Spleen (tissue), 11 donors: Measurements from ENCODE around the gene CPE. TPM values are rescaled to one million over a fixed set of nuclear protein-coding genes. Genes with fewer than 3 reads are reported as not detected.

Experiments used
- DNase-seq: peaks from one replicate; pipeline ENCODE4 v3.0.0-alpha.2; 2020
- H3K27ac ChIP-seq, 8 donors: fragments of 200-600 bp; sonication (generic) in 7 of 8; 1 replicate in 4 of 8; 2 replicates in 4 of 8; pipeline versions ENCODE4 v1.5.0 to v1.8.0; 2016 to 2021; ENCODE audit warnings: inconsistent platforms in 4 of 8, mild to moderate bottlenecking in 4 of 8, moderate library complexity in 1 of 8
- H3K27me3 ChIP-seq, 7 donors: fragments of 200-600 bp; sonication (generic) in 6 of 7; replicated peaks in 1 of 7; 1 replicate in 4 of 7; 2 replicates in 3 of 7; pipeline versions ENCODE4 v1.5.0 to v1.8.0; 2016 to 2021; ENCODE audit warnings: inconsistent platforms in 3 of 7, mild to moderate bottlenecking in 1 of 7
- H3K36me3 ChIP-seq, 6 donors: fragments of 200-600 bp; sonication (generic) in 5 of 6; 1 replicate in 4 of 6; 2 replicates in 2 of 6; pipeline versions ENCODE4 v1.5.0 to v1.8.0; 2016 to 2021; ENCODE audit warnings: inconsistent platforms in 2 of 6
- H3K4me1 ChIP-seq, 6 donors: fragments of 200-600 bp; sonication (generic) in 5 of 6; 1 replicate in 3 of 6; 2 replicates in 3 of 6; pipeline versions ENCODE4 v1.5.0 to v1.8.0; 2016 to 2021; ENCODE audit warnings: inconsistent platforms in 3 of 6
- H3K4me3 ChIP-seq, 8 donors: fragments of 200-600 bp; sonication (generic) in 7 of 8; 1 replicate in 4 of 8; 2 replicates in 4 of 8; pipeline versions ENCODE4 v1.5.0 to v1.8.0; 2016 to 2021; ENCODE audit warnings: inconsistent platforms in 4 of 8, mild to moderate bottlenecking in 4 of 8, moderate library complexity in 2 of 8
- H3K9me3 ChIP-seq, 8 donors: fragments of 200-600 bp; sonication (generic) in 7 of 8; 1 replicate in 4 of 8; 2 replicates in 4 of 8; pipeline versions ENCODE4 v1.5.0 to v1.8.0; 2016 to 2021; ENCODE audit warnings: inconsistent platforms in 4 of 8
- CTCF ChIP-seq, 11 experiments: fragments of 200-600 bp in 7 of 11; fragments of 450-650 bp in 4 of 11; sonication (generic) in 4 of 11; IDR thresholded peaks in 8 of 11; conservative IDR thresholded peaks in 3 of 11; 1 replicate in 7 of 11; 2 replicates in 4 of 11; pipeline versions ENCODE4 v1.4.0 to v1.8.0; 2016 to 2021; ENCODE audit warnings: antibody characterized with exemption in 11 of 11, inconsistent platforms in 4 of 11, mild to moderate bottlenecking in 1 of 11
- POLR2A ChIP-seq, 3 donors: fragments of 450-650 bp; IDR thresholded peaks; one replicate each; pipeline ENCODE4 v1.5.1; 2017; ENCODE audit warnings: antibody characterized with exemption in 3 of 3, mild to moderate bottlenecking in 1 of 3
- POLR2AphosphoS5 ChIP-seq, 3 donors: sonication (generic); formaldehyde crosslinking; IDR thresholded peaks; one replicate each; pipeline ENCODE4 v1.5.1; 2017; ENCODE audit warnings: antibody characterized with exemption in 3 of 3
- WGBS, 5 donors: extraction: QIAGEN DNeasy Blood & Tissue Kit in 3 of 5; methylation state at CpG; one replicate each; pipeline versions ENCODE4 v1.1.5 to v1.1.7; 2013 to 2018; 5-methylcytosine and 5-hydroxymethylcytosine counted together
- intact Hi-C: fragments of 100-400 bp; cut with DNase I; formaldehyde crosslinking; loops from one replicate; pipeline ENCODE4 v1.15.0; 2023; ENCODE audit warnings: low total_unique reads
- polyA plus RNA-seq, 3 donors: library from polyadenylated mRNA; stranded (reverse); fragments of 200-250 nt; gene quantifications; one replicate each; pipeline ENCODE4 v1.2.1, GENCODE V29; 2013
- total RNA-seq, 7 donors: library from RNA; depleted of rRNA in 3 of 7; stranded (reverse); fragments of >200 nt in 3 of 7; fragmentation: NEBNext Ultra II Directional in 4 of 7; extraction: Animal tissue kit (Norgen Biotek cat#: 25700) in 4 of 7; gene quantifications; one replicate each; pipeline versions ENCODE4 v1.1.0 to v1.2.1, GENCODE V29; 2016 to 2021
- donor health status: healthy with polysubstance abuse.
- donor health status: DM: no; HTN: no; CAD: no; lungs with moderate emphysema.
- donor health status: DM: no; HTN: no; CAD: no.
- donor health status: Bipolar disorder and iron deficiency.
- donor health status: healthy.
- donor health status: DM: no; HTN: no; CAD: no.
- donor health status: DM: yes; HTN: yes; CAD: no.

The CPE gene
- total and polyA plus RNA-seq, 10 donors: 1.5 to 9.8 (median 6.2) TPM

GRCh38 chr4:165504184-165504583, 125.4 kb downstream of the CPE start:
- Histone ChIP-seq H3K36me3 (no peaks in the 10 kb centered on the region), H3K27me3 (peaks cover 0 to 6% (median 0%) of the 10 kb centered on the region in 7 donors), H3K9me3 (no peaks in the 10 kb centered on the region), H3K27ac (no peak overlapping the region), H3K4me3 (no peak overlapping the region), H3K4me1 (no peaks in the 10 kb centered on the region)
- no peak for DNase-seq
- intact Hi-C loops: no loop called here
- TF ChIP-seq CTCF (IDR thresholded peaks at IDR 0.05 in 8 of 11, conservative IDR thresholded peaks at IDR 0.05 in 3 of 11) (no peak), POLR2A (IDR thresholded peaks at IDR 0.05) (no peak), POLR2AphosphoS5 (IDR thresholded peaks at IDR 0.05) (no peak)
- WGBS, 5 donors: 41 to 62% (median 52%) methylated on average over 3 of the region's 3 CpGs

DNA sequence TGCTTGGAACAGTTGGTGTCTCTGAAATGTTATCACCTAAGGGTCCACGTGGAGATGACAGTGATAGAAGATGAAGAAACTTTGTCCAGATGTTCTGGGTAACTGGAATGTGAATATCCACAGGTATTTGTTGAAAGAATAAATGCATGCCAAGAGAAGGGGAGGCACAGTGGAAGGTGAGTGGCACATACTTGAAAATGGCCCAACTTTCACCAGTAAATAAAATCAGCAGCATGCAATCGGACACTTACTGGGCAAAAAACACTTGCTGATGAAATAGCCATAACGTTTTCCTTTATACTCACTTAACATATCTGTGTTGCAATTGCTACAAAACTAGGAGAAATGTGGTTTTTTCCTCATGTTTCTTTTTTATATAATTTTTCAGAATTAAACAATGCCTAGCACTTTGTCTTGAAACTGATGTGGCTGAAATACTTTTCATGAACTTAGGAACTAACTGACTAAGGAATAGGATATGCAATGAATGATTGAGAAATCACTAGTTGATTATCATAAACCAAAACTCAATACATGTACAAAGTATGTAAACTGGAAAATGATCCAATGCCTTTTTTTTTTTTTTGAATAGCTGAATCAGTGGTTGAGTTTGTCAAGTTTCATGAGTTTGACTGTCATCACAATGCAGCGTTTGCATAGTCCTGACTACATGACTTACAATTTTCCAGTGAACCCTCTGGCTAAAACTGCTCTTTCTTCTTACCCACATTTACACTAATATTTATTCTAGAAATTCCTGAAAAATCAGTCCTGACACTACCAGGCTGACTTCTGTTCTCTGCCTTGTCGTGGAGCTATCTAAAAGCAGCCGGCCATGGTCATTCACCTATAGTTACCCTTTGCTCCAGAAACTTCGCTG, 127.4 kb downstream of the CPE start:
- TF ChIP-seq POLR2AphosphoS5 (IDR thresholded peaks at IDR 0.05) (no peak), POLR2A (IDR thresholded peaks at IDR 0.05) (no peak), CTCF (IDR thresholded peaks at IDR 0.05 in 8 of 11, conservative IDR thresholded peaks at IDR 0.05 in 3 of 11) (no peak)
- Histone ChIP-seq H3K4me3 (no peak overlapping the region), H3K4me1 (no peaks in the 10 kb centered on the region), H3K27me3 (peaks cover 0 to 6% (median 0%) of the 10 kb centered on the region in 7 donors), H3K36me3 (no peaks in the 10 kb centered on the region), H3K27ac (no peak overlapping the region), H3K9me3 (no peaks in the 10 kb centered on the region)
- intact Hi-C loops: no loop called here
- DNase-seq: no peak
- WGBS, 5 donors: 68 to 91% (median 79%) methylated on average over 7 of the region's 7 CpGs

DNA sequence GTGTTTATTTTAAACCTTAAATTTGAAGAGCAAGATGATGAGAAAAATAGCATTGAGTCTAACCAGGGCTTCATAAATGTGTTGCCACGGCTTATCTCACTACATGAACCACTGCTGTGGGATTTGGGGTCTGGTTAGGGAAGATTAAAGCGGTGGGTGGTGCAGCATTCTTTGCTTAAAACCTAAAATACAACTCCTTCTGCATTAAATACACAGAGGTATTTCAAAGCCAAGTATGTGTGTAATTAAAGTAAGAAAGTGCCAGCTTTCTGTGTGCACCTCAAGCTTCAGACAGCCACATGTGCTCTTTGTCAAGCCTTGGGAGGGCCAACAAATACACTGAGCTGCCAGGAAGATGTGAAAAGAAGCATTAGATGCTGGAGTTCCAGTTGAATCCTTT, 128.0 kb downstream of the CPE start:
- intact Hi-C loops: no loop called here
- Histone ChIP-seq H3K27me3 (peaks cover 0 to 6% (median 0%) of the 10 kb centered on the region in 7 donors), H3K4me3 (no peak overlapping the region), H3K4me1 (no peaks in the 10 kb centered on the region), H3K36me3 (no peaks in the 10 kb centered on the region), H3K27ac (no peak overlapping the region), H3K9me3 (no peaks in the 10 kb centered on the region)
- TF ChIP-seq POLR2AphosphoS5 (IDR thresholded peaks at IDR 0.05): no peak
- no peak for TF ChIP-seq POLR2A (IDR thresholded peaks at IDR 0.05)
- TF ChIP-seq CTCF (IDR thresholded peaks at IDR 0.05 in 8 of 11, conservative IDR thresholded peaks at IDR 0.05 in 3 of 11): no peak
- 43 to 92% (median 86%) methylated on average over 2 of the region's 2 CpGs for WGBS, 5 donors
- no peak for DNase-seq

GRCh38 chr4:165507381-165507780, 128.6 kb downstream of the CPE start:
- Histone ChIP-seq H3K4me3 (no peak overlapping the region), H3K9me3 (no peaks in the 10 kb centered on the region), H3K27me3 (peaks cover 0 to 6% (median 0%) of the 10 kb centered on the region in 7 donors), H3K27ac (no peak overlapping the region), H3K36me3 (no peaks in the 10 kb centered on the region), H3K4me1 (no peaks in the 10 kb centered on the region)
- DNase-seq: no peak
- TF ChIP-seq CTCF (IDR thresholded peaks at IDR 0.05 in 8 of 11, conservative IDR thresholded peaks at IDR 0.05 in 3 of 11): no peak
- no peak for TF ChIP-seq POLR2A (IDR thresholded peaks at IDR 0.05)
- TF ChIP-seq POLR2AphosphoS5 (IDR thresholded peaks at IDR 0.05): no peak
- intact Hi-C loops: no loop called here
- 90 to 94% (median 92%) methylated on average over 9 of the region's 9 CpGs for WGBS, 5 donors
